Measurements from ENCODE around the gene NT5C2.

The NT5C2 gene

DNA sequence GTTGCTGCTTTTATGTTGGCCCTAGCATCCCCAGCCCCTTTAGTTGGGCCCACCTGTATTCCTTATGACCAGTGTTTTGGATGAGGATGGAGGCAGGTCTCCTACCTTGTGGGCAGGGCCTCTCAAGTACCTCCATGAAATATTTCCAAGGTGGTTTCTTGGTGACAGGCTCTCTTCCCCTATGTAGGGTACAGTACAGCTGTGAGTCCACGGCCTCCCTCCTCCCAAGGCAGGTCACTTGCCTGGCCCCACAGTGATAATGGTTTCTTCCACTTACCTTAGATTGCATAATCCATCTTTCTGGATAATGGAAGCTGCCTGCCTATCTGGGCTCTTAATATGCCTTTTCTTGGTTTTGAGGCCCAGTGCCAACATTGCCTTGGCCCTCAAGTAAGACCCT is 110.4 kb downstream of the NT5C2 start:
- peaks cover 11 to 72% of the 10 kb centered on the region in 2 donors for H3K36me3 ChIP-seq (replicated peaks in 1 of 2; ENCODE audit: control insufficient read depth in 2 of 2, insufficient read depth in 2 of 2, low read length in 2 of 2)
- H3K4me3 ChIP-seq (ENCODE audit: low read length in 2 of 2) = no peak overlapping the region
- WGBS, 2 donors (ENCODE audit: extremely low coverage in 2 of 2, insufficient read length in 2 of 2, insufficient replicate concordance in 1 of 2) = no CpG with 5 or more reads among the region's 1 CpG
- H3K9me3 ChIP-seq (replicated peaks in 1 of 2; ENCODE audit: control insufficient read depth in 2 of 2, insufficient read depth in 1 of 2, low read depth in 1 of 2, low read length in 2 of 2) = no peaks in the 10 kb centered on the region
- no peak overlapping the region for H2AK5ac ChIP-seq (ENCODE audit: low read depth, low read length)
- no peak overlapping the region for H2AFZ ChIP-seq (ENCODE audit: low read length)
- H3K23ac ChIP-seq (ENCODE audit: low read depth, low read length, poor library complexity) = no peak overlapping the region
- no peaks in the 10 kb centered on the region for H3K4me1 ChIP-seq (ENCODE audit: control insufficient read depth in 2 of 2, insufficient read depth in 1 of 2, low read depth in 1 of 2, low read length in 2 of 2)
- H2BK5ac ChIP-seq (ENCODE audit: low read length) = no peak overlapping the region
- H2BK120ac ChIP-seq (ENCODE audit: low read depth, low read length) = no peak overlapping the region
- no peak overlapping the region for H3K9ac ChIP-seq (ENCODE audit: low read depth, low read length, poor library complexity)
- H2BK12ac ChIP-seq (ENCODE audit: low read length) = no peak overlapping the region
- no peak overlapping the region for H2BK15ac ChIP-seq (ENCODE audit: low read length)
- H4K8ac ChIP-seq (ENCODE audit: low read depth, low read length) = no peak overlapping the region
- no peak overlapping the region for H3K14ac ChIP-seq (ENCODE audit: low read length)
- no peak for DNase-seq (ENCODE audit: low spot score)
- H3K79me1 ChIP-seq (ENCODE audit: low read depth, low read length) = no peaks in the 10 kb centered on the region
- H3K18ac ChIP-seq (ENCODE audit: low read length) = no peak overlapping the region
- no peak overlapping the region for H3K4ac ChIP-seq (ENCODE audit: low read length)
- H3K27ac ChIP-seq (replicated peaks; ENCODE audit: low read length) = no peak overlapping the region
- H3K27me3 ChIP-seq (ENCODE audit: control insufficient read depth in 3 of 3, insufficient read depth in 3 of 3, low read depth in 1 of 3, low read length in 3 of 3) = no peaks in the 10 kb centered on the region
- H3K4me2 ChIP-seq (ENCODE audit: insufficient read depth, low read length, poor library complexity, severe bottlenecking) = no peak overlapping the region
- H4K91ac ChIP-seq (ENCODE audit: low read depth, low read length, poor library complexity) = no peak overlapping the region

DNA sequence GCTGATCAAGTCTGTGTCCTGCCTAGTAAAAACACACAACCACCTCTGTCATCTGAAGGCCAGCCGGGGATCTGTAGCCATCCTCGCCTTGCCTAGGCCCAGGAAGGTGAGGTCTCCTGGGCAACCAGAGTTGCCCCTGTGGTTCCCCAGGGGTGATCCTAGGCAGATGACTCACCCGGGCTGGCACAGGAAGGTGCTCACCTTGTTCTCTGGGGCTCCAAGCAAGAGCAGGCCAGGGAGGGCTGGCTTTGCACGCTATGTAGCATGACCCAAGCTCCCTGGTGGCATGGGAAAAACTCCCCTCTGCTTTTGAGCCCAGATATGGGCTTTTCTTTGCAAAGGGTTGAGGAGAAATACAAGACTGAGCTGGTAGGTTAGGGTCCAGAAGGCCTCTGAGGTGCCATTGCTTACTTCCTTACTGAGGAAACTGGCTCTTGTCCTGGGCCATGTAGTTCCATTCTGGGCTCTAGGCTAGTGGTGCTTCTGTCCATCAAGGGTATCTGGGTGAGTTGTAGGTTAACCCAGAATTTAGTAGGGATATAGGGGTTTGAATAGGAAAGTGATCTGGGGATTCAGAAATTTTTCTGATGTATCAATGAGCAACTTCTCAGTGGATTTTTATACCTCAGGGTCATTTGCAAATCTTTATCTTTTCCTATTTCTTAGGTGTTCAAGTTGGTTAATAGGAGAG is 112.0 kb downstream of the NT5C2 start:
- Histone ChIP-seq H3K4me1 (ENCODE audit: control insufficient read depth in 2 of 2, insufficient read depth in 1 of 2, low read depth in 1 of 2, low read length in 2 of 2) (no peaks in the 10 kb centered on the region), H3K36me3 (replicated peaks in 1 of 2; ENCODE audit: control insufficient read depth in 2 of 2, insufficient read depth in 2 of 2, low read length in 2 of 2) (peaks cover 17 to 73% of the 10 kb centered on the region in 2 donors), H3K4me2 (ENCODE audit: insufficient read depth, low read length, poor library complexity, severe bottlenecking) (no peak overlapping the region), H3K4me3 (ENCODE audit: low read length in 2 of 2) (no peak overlapping the region), H3K14ac (ENCODE audit: low read length) (no peak overlapping the region), H2BK120ac (ENCODE audit: low read depth, low read length) (no peak overlapping the region), H2AFZ (ENCODE audit: low read length) (no peak overlapping the region), H3K18ac (ENCODE audit: low read length) (no peak overlapping the region), H4K8ac (ENCODE audit: low read depth, low read length) (no peak overlapping the region), H2BK12ac (ENCODE audit: low read length) (no peak overlapping the region), H4K91ac (ENCODE audit: low read depth, low read length, poor library complexity) (no peak overlapping the region), H3K4ac (ENCODE audit: low read length) (no peak overlapping the region), H2AK5ac (ENCODE audit: low read depth, low read length) (no peak overlapping the region), H3K9me3 (replicated peaks in 1 of 2; ENCODE audit: control insufficient read depth in 2 of 2, insufficient read depth in 1 of 2, low read depth in 1 of 2, low read length in 2 of 2) (no peaks in the 10 kb centered on the region), H3K23ac (ENCODE audit: low read depth, low read length, poor library complexity) (no peak overlapping the region), H3K27me3 (ENCODE audit: control insufficient read depth in 3 of 3, insufficient read depth in 3 of 3, low read depth in 1 of 3, low read length in 3 of 3) (no peaks in the 10 kb centered on the region), H2BK15ac (ENCODE audit: low read length) (no peak overlapping the region), H3K79me1 (ENCODE audit: low read depth, low read length) (no peaks in the 10 kb centered on the region), H3K27ac (replicated peaks; ENCODE audit: low read length) (no peak overlapping the region), H2BK5ac (ENCODE audit: low read length) (no peak overlapping the region), H3K9ac (ENCODE audit: low read depth, low read length, poor library complexity) (no peak overlapping the region)
- WGBS, 2 donors (ENCODE audit: extremely low coverage in 2 of 2, insufficient read length in 2 of 2, insufficient replicate concordance in 1 of 2) = no CpG with 5 or more reads among the region's 4 CpGs
- DNase-seq (ENCODE audit: low spot score) = no peak

GRCh38 chr10:103079946-103080345 is 113.1 kb downstream of the NT5C2 start:
- Histone ChIP-seq H3K27me3 (ENCODE audit: control insufficient read depth in 3 of 3, insufficient read depth in 3 of 3, low read depth in 1 of 3, low read length in 3 of 3) (no peaks in the 10 kb centered on the region), H2BK5ac (ENCODE audit: low read length) (no peak overlapping the region), H2BK15ac (ENCODE audit: low read length) (no peak overlapping the region), H3K36me3 (replicated peaks in 1 of 2; ENCODE audit: control insufficient read depth in 2 of 2, insufficient read depth in 2 of 2, low read length in 2 of 2) (peaks cover 16 to 63% of the 10 kb centered on the region in 2 donors), H3K27ac (replicated peaks; ENCODE audit: low read length) (no peak overlapping the region), H3K18ac (ENCODE audit: low read length) (no peak overlapping the region), H3K9ac (ENCODE audit: low read depth, low read length, poor library complexity) (no peak overlapping the region), H3K79me1 (ENCODE audit: low read depth, low read length) (no peaks in the 10 kb centered on the region), H3K4me3 (ENCODE audit: low read length in 2 of 2) (no peak overlapping the region), H2BK120ac (ENCODE audit: low read depth, low read length) (no peak overlapping the region), H4K8ac (ENCODE audit: low read depth, low read length) (no peak overlapping the region), H3K14ac (ENCODE audit: low read length) (no peak overlapping the region), H2AK5ac (ENCODE audit: low read depth, low read length) (no peak overlapping the region), H3K23ac (ENCODE audit: low read depth, low read length, poor library complexity) (no peak overlapping the region), H3K4me2 (ENCODE audit: insufficient read depth, low read length, poor library complexity, severe bottlenecking) (no peak overlapping the region), H2AFZ (ENCODE audit: low read length) (no peak overlapping the region), H2BK12ac (ENCODE audit: low read length) (no peak overlapping the region), H3K4me1 (ENCODE audit: control insufficient read depth in 2 of 2, insufficient read depth in 1 of 2, low read depth in 1 of 2, low read length in 2 of 2) (no peaks in the 10 kb centered on the region), H3K4ac (ENCODE audit: low read length) (no peak overlapping the region), H3K9me3 (replicated peaks in 1 of 2; ENCODE audit: control insufficient read depth in 2 of 2, insufficient read depth in 1 of 2, low read depth in 1 of 2, low read length in 2 of 2) (no peaks in the 10 kb centered on the region), H4K91ac (ENCODE audit: low read depth, low read length, poor library complexity) (no peak overlapping the region)
- no peak for DNase-seq (ENCODE audit: low spot score)
- no CpG with 5 or more reads among the region's 11 CpGs for WGBS, 2 donors (ENCODE audit: extremely low coverage in 2 of 2, insufficient read length in 2 of 2, insufficient replicate concordance in 1 of 2)

DNA sequence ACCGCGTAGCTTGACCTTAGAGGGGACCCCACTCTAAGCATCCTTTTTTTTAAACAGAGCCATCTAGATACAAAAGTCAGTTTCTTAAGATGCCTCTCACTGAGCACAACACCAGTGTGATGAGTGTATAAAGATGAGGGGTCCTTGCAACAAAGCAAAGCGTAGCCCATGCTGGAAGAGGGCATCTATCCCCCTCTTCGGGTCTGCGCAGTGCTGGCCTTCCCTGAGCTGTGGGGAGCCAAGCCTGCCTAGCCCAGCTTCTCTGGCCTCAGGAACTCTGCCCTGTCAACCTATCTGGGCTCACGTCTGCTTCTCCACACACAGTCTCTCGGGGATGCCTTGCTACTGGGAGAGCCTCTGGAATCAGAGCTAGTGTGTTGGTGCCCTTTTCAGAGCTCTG is 114.0 kb downstream of the NT5C2 start:
- H3K4me2 ChIP-seq (ENCODE audit: insufficient read depth, low read length, poor library complexity, severe bottlenecking) = no peak overlapping the region
- no peak overlapping the region for H2AK5ac ChIP-seq (ENCODE audit: low read depth, low read length)
- no peaks in the 10 kb centered on the region for H3K27me3 ChIP-seq (ENCODE audit: control insufficient read depth in 3 of 3, insufficient read depth in 3 of 3, low read depth in 1 of 3, low read length in 3 of 3)
- no peak overlapping the region for H2BK12ac ChIP-seq (ENCODE audit: low read length)
- H3K4me1 ChIP-seq (ENCODE audit: control insufficient read depth in 2 of 2, insufficient read depth in 1 of 2, low read depth in 1 of 2, low read length in 2 of 2) = no peaks in the 10 kb centered on the region
- H2BK120ac ChIP-seq (ENCODE audit: low read depth, low read length) = no peak overlapping the region
- no peak overlapping the region for H3K9ac ChIP-seq (ENCODE audit: low read depth, low read length, poor library complexity)
- no peak for DNase-seq (ENCODE audit: low spot score)
- H3K36me3 ChIP-seq (replicated peaks in 1 of 2; ENCODE audit: control insufficient read depth in 2 of 2, insufficient read depth in 2 of 2, low read length in 2 of 2) = peaks cover 16 to 54% of the 10 kb centered on the region in 2 donors
- no peak overlapping the region for H2BK5ac ChIP-seq (ENCODE audit: low read length)
- no peak overlapping the region for H4K8ac ChIP-seq (ENCODE audit: low read depth, low read length)
- H3K27ac ChIP-seq (replicated peaks; ENCODE audit: low read length) = no peak overlapping the region
- no peak overlapping the region for H3K4me3 ChIP-seq (ENCODE audit: low read length in 2 of 2)
- no peaks in the 10 kb centered on the region for H3K79me1 ChIP-seq (ENCODE audit: low read depth, low read length)
- no peak overlapping the region for H2BK15ac ChIP-seq (ENCODE audit: low read length)
- no peaks in the 10 kb centered on the region for H3K9me3 ChIP-seq (replicated peaks in 1 of 2; ENCODE audit: control insufficient read depth in 2 of 2, insufficient read depth in 1 of 2, low read depth in 1 of 2, low read length in 2 of 2)
- no peak overlapping the region for H2AFZ ChIP-seq (ENCODE audit: low read length)
- peak overlapping the region; percentile 17 for H3K14ac ChIP-seq (ENCODE audit: low read length)
- H3K4ac ChIP-seq (ENCODE audit: low read length) = peak overlapping the region; percentile 23
- WGBS, 2 donors (ENCODE audit: extremely low coverage in 2 of 2, insufficient read length in 2 of 2, insufficient replicate concordance in 1 of 2) = no CpG with 5 or more reads among the region's 7 CpGs
- H3K23ac ChIP-seq (ENCODE audit: low read depth, low read length, poor library complexity) = no peak overlapping the region
- H4K91ac ChIP-seq (ENCODE audit: low read depth, low read length, poor library complexity) = no peak overlapping the region
- no peak overlapping the region for H3K18ac ChIP-seq (ENCODE audit: low read length)

Data from neuronal stem cell (in vitro differentiated cells).